OCI-M2 (cell line): ENCODE results near the gene OSTN.
"Not testable (repeated sequence)": the region's sequence is repeated elsewhere in the genome, so short reads cannot be mapped to it uniquely, and the experiment has no call there.

Source experiments
- DNase-seq: peaks from one replicate; lab custom pipeline; 2025; ENCODE audit not compliant: unreplicated experiment; lab: John Stamatoyannopoulos, UW

OSTN gene

DNA sequence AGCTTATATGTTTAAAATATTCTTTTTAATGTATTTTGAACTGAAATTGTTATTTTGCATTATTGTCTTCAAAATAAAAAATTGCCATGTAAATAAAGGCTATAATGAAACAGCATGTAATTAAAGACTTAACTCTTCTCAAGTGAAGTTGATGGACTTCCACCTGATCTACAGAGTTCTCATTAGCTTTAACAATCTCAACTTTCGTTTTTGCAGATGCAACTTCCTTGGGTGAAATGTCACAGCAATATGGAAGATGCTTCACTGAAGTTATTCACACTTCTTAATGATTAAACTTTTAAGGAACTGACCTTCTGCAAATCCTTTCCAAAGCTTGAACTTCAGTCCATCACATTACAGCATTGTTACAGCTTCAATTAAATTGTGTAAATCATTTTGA lies 63.6 kb downstream of the OSTN start:
- DNase-seq = no peak

GRCh38 chr3:191263365-191263764 lies 64.3 kb downstream of the OSTN start:
- no peak for DNase-seq

DNA sequence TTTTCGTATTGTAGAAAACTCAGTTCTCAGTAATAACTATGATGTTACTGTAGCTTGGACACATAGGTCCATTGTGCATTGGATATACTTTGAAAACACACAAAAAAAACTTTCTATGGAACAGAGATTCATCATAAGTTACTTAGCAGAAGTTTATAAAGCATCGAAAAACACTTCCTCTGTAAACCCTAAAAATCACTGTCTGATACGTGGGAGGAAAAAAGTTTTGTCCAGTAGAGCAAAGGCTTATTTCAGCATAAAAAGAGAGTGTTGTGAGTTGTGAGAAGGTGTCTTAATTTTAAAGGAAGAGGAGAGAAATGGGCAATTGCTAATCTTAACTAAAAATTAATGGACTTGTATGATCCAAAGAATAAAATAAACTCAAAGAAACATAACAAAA lies 64.8 kb downstream of the OSTN start:
- no peak for DNase-seq

GRCh38 chr3:191268737-191269136 lies 69.7 kb downstream of the OSTN start:
- DNase-seq = no peak

DNA sequence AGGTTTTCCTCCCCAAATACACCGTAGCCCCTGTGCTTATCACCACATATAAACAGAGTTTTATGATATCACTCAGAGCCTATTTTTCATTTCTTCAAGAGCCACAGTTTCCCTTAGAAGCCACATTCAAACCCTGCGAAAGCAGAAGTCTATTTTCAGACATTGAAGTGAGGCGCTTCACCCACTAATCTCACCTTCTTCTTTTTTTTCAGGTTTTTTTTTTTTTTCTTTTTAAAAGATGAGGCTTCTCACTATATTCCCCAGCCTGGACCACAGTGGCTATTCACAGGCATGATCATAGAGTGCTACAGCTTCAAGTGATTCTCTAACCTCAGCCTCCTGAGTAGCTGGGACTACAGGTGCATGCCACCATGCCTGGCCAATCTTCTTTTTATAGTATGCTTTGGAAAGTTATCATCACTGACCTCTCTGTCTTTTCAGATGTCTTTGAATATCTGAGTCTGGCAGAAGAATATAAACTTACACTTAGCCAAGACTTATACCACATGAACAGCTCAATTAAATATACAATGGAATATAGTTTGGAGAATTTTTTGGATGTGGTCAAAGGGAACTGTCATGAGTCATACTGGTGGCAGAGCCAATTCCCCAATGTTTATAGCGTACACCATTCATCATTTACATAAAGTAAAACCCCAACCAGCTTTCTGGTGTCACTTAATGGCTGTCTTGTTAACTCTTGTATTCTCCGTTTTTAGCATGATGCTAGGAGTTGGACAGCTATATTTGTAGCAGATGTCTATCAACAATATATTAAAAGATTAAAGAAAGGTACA lies 70.4 kb downstream of the OSTN start:
- DNase-seq = no peak

- not testable (repeated sequence) for DNase-seq
These were observed 76.2 kb downstream of the OSTN start for GRCh38 chr3:191275244-191275643.

- no peak for DNase-seq
These were observed 76.7 kb downstream of the OSTN start for GRCh38 chr3:191275751-191276150.

DNA sequence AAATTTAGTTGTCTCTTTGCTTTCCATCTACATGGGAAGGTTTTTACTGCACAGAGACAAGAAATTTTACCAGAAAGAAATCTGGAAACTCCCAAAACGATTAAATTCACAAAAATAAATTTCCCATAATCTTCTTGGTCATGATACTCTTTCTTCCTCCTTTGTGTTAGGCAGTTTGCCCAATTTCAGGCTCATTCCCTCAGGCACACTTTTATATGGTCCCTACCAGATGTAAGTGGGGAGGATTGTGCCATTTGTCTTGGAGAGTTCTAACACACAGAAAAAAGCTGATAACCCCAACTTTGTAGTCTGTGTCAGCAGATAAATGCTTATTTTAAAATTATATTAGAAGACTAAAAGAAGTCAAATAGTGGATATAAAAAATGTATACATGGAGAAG lies 81.1 kb downstream of the OSTN start:
- no peak for DNase-seq

DNA sequence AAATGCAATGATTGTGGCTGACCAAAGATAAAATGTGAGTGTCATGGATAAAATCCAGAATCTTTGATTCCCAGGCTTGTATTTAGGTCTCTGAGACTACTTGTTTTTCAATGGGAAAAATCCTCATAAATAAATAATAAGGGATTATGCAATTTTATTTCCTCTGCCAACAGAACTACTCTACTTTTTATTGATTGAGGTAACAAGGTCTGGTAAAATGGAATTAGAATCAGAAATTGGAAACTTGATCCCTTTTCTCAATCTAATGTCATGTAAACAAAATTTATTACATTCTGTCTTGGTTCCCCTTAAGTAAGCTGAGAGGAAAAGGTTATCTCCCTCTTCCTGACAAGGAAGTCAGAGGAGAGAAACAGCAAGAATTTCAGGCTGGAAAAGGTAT lies 81.8 kb downstream of the OSTN start:
- DNase-seq = no peak

DNA sequence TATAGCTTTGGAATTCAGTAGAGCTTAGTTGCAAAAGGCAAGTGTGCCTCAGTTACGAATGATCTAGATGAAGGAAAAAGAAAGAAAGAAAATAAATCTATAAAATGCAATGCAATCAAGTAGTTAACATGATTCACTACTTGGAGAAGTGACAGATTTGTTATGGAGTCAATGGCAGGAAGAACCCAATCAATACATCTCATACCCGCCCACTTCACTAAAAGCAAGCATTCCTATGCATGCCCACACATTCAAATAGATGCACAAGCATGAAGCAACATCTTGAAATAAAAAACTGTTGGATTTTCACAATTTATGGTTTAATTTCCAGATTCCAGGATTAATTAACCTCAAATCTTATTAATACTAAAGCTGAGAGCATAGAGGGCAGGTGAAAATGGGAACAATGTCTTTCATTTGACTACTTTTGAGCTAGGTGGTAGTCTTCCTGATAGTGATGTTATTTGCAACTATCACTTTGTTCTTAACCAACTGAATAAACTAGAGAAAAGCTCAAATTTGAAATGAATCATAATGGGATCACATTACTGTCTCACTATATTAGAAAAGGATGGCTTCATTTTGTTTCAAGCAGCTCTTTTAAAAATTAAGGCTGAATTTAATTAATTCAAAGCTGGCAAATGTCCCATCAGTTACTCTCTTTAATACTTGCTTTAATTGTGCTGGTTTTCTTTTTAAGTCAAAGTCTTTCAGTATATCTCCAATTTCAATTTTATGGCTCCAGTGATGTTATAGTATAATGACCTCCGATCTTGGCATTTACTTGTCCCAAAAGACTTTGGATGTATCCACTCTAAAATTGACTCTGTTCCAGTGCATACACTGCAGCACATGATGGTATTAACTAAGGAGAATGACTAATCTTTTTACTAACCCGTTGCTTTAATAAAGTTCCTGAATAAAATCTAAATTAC lies 83.5 kb downstream of the OSTN start:
- no peak for DNase-seq

GRCh38 chr3:191283400-191283799 lies 84.4 kb downstream of the OSTN start:
- no peak for DNase-seq

GRCh38 chr3:191290311-191291025 lies 91.4 kb downstream of the OSTN start:
- no peak for DNase-seq

- DNase-seq = no peak
These were observed 93.4 kb downstream of the OSTN start for GRCh38 chr3:191292243-191293015.

GRCh38 chr3:191294291-191294690 lies 95.2 kb downstream of the OSTN start:
- DNase-seq = no peak

DNA sequence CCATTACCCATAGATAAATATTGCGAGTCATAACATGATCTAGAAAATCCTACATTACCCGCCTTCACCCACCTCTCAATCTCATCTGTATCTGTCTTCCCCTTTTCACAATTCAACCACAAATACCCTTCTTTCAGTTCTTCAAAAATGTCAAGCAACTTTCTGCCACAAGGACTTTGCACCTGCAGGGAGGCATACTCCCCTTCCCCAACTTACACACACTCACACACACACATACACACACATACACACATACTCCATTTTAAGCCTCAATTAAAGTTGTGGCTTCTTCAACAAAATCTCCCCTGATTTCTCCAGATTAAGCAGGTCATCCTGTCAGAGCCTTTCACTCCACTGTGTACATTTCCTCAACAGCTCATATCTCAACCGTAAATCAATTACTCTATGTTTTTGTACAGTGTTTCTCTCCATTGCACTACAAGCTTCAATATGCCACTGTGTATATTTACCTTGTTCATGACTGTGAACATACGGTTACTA lies 97.0 kb downstream of the OSTN start:
- DNase-seq = no peak

DNA sequence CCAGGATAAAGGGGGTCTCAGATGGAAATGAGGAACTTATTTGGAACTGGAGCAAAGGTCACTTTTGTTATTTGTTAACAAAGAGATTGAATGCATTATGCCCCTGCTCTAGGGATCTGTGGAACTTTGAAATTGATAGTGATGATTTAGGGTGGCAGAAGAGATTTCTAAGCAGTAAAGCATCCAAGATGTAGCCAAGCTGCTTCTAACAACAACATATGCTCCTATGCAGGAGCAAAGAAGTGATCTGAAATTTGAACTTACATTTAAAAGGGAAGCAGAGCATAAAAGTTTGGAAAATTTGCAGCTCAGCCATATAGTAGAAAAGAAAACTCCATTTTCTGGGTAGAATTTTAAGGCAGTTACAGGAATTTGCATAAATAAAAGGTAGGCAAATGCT lies 99.8 kb downstream of the OSTN start:
- no peak for DNase-seq

GRCh38 chr3:191300422-191300821 lies 101.4 kb downstream of the OSTN start:
- DNase-seq = no peak

DNA sequence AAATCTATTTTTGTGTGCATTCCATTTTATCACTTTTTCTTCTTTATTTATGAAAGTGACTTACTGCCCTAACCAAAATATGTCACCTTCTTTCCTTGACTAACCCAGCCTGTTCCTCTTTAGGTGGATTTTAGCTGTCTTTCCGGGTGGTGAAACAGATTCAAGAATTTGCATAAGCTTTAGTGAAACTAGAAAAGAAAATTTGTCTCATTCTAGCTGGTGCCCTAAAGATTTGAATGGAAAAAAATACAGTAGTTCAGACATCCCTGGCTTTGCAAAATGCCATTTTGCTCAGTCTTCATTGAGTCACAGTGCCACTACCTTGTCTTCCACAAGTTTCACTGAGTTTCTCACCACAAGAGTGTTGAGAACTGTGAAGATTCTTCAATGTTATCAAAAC lies 102.0 kb downstream of the OSTN start:
- no peak for DNase-seq

- DNase-seq = no peak
These were observed 102.9 kb downstream of the OSTN start for GRCh38 chr3:191301782-191302411.

DNA sequence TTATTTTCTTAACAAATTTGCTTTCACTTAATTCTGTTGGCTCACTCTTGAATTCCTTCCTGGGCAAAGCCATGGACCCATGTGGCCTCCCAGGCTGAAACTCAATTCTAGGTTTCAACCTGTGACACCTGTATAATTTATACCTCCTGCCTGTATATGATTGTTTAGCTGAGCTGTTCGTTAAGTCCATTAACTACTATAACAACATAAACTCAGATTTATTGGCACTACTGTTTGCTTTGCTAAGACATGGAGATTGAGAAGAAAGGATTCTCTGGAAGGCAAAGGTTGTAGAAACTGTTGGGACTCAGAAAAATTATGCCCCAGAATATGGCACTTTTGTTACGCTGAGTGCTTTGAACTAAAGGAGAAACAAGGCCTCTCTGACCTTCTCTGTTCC lies 103.4 kb downstream of the OSTN start:
- DNase-seq = no peak
